ENCODE results near the gene SLC25A24.
"Not testable (repeated sequence)": the region's sequence is repeated elsewhere in the genome, so short reads cannot be mapped to it uniquely, and the experiment has no call there.

Gene SLC25A24

GRCh38 chr1:108199781-108200686 is at the start of gene SLC25A24:
TSS of gene SLC25A24 (minus strand) at chr1:108200343. CDS start at chr1:108200138, 205 bp downstream.
- Histone ChIP-seq H3K9me3 (ENCODE audit: control insufficient read depth in 1 of 2, low read length in 2 of 2) (no peaks in the 10 kb centered on the region), H3K4me1 (ENCODE audit: control insufficient read depth in 1 of 2, insufficient read depth in 2 of 2, low read length in 2 of 2) (peaks cover 9 to 12% of the 10 kb centered on the region in 2 donors), H3K27me3 (ENCODE audit: low read depth, low read length) (no peaks in the 10 kb centered on the region), H3K4me3 (ENCODE audit: low read depth in 1 of 2, low read length in 2 of 2) (peak within 1 kb of the TSS; percentile 88 to 99), H3K36me3 (ENCODE audit: control insufficient read depth in 1 of 2, insufficient read depth in 2 of 2, low read length in 2 of 2) (peaks cover 0 to 2% of the 10 kb centered on the region in 2 donors), H3K27ac (ENCODE audit: low read length) (peak within 1 kb of the TSS; percentile 81)

GRCh38 chr1:108243976-108244375 is 43.8 kb upstream of the SLC25A24 start, which contains the start of gene NBPF4:
TSS of gene NBPF4 (minus strand) at chr1:108244076. CDS start at chr1:108243761, 315 bp downstream.
- H3K9me3 ChIP-seq (ENCODE audit: control insufficient read depth in 1 of 2, low read length in 2 of 2); H3K27me3 ChIP-seq (ENCODE audit: low read depth, low read length); H3K36me3 ChIP-seq (ENCODE audit: control insufficient read depth in 1 of 2, insufficient read depth in 2 of 2, low read length in 2 of 2): not testable (repeated sequence)

GRCh38 chr1:108239426-108239825 is 39.3 kb upstream of the SLC25A24 start:
- not testable (repeated sequence) for H3K27me3 ChIP-seq (ENCODE audit: low read depth, low read length); H3K27ac ChIP-seq (ENCODE audit: low read length); H3K4me1 ChIP-seq (ENCODE audit: control insufficient read depth in 1 of 2, insufficient read depth in 2 of 2, low read length in 2 of 2); H3K4me3 ChIP-seq (ENCODE audit: low read depth in 1 of 2, low read length in 2 of 2); H3K36me3 ChIP-seq (ENCODE audit: control insufficient read depth in 1 of 2, insufficient read depth in 2 of 2, low read length in 2 of 2); H3K9me3 ChIP-seq (ENCODE audit: control insufficient read depth in 1 of 2, low read length in 2 of 2)

More at GRCh38 chr1:108243976-108244375, 43.8 kb upstream of the SLC25A24 start, which contains the start of gene NBPF4:
- H3K27ac ChIP-seq (ENCODE audit: low read length); H3K4me3 ChIP-seq (ENCODE audit: low read depth in 1 of 2, low read length in 2 of 2); H3K4me1 ChIP-seq (ENCODE audit: control insufficient read depth in 1 of 2, insufficient read depth in 2 of 2, low read length in 2 of 2): not testable (repeated sequence)

- not testable (repeated sequence) for H3K4me3 ChIP-seq (ENCODE audit: low read depth in 1 of 2, low read length in 2 of 2); H3K9me3 ChIP-seq (ENCODE audit: control insufficient read depth in 1 of 2, low read length in 2 of 2); H3K36me3 ChIP-seq (ENCODE audit: control insufficient read depth in 1 of 2, insufficient read depth in 2 of 2, low read length in 2 of 2); H3K27me3 ChIP-seq (ENCODE audit: low read depth, low read length); H3K4me1 ChIP-seq (ENCODE audit: control insufficient read depth in 1 of 2, insufficient read depth in 2 of 2, low read length in 2 of 2); H3K27ac ChIP-seq (ENCODE audit: low read length)
Measured at GRCh38 chr1:108235308-108235707, 35.2 kb upstream of the SLC25A24 start.

- H3K4me1 ChIP-seq (ENCODE audit: control insufficient read depth in 1 of 2, insufficient read depth in 2 of 2, low read length in 2 of 2); H3K4me3 ChIP-seq (ENCODE audit: low read depth in 1 of 2, low read length in 2 of 2); H3K36me3 ChIP-seq (ENCODE audit: control insufficient read depth in 1 of 2, insufficient read depth in 2 of 2, low read length in 2 of 2); H3K9me3 ChIP-seq (ENCODE audit: control insufficient read depth in 1 of 2, low read length in 2 of 2); H3K27ac ChIP-seq (ENCODE audit: low read length); H3K27me3 ChIP-seq (ENCODE audit: low read depth, low read length): not testable (repeated sequence)
Measured at GRCh38 chr1:108232183-108232582, 32.0 kb upstream of the SLC25A24 start.

GRCh38 chr1:108229976-108230375 is 29.8 kb upstream of the SLC25A24 start:
- H3K4me1 ChIP-seq (ENCODE audit: control insufficient read depth in 1 of 2, insufficient read depth in 2 of 2, low read length in 2 of 2); H3K9me3 ChIP-seq (ENCODE audit: control insufficient read depth in 1 of 2, low read length in 2 of 2); H3K36me3 ChIP-seq (ENCODE audit: control insufficient read depth in 1 of 2, insufficient read depth in 2 of 2, low read length in 2 of 2); H3K27me3 ChIP-seq (ENCODE audit: low read depth, low read length); H3K27ac ChIP-seq (ENCODE audit: low read length); H3K4me3 ChIP-seq (ENCODE audit: low read depth in 1 of 2, low read length in 2 of 2): not testable (repeated sequence)

GRCh38 chr1:108227772-108228171 is 27.6 kb upstream of the SLC25A24 start:
- H3K9me3 ChIP-seq (ENCODE audit: control insufficient read depth in 1 of 2, low read length in 2 of 2); H3K4me1 ChIP-seq (ENCODE audit: control insufficient read depth in 1 of 2, insufficient read depth in 2 of 2, low read length in 2 of 2); H3K27ac ChIP-seq (ENCODE audit: low read length); H3K36me3 ChIP-seq (ENCODE audit: control insufficient read depth in 1 of 2, insufficient read depth in 2 of 2, low read length in 2 of 2); H3K27me3 ChIP-seq (ENCODE audit: low read depth, low read length); H3K4me3 ChIP-seq (ENCODE audit: low read depth in 1 of 2, low read length in 2 of 2): not testable (repeated sequence)

GRCh38 chr1:108226855-108227254 is 26.7 kb upstream of the SLC25A24 start:
- H3K36me3 ChIP-seq (ENCODE audit: control insufficient read depth in 1 of 2, insufficient read depth in 2 of 2, low read length in 2 of 2); H3K4me3 ChIP-seq (ENCODE audit: low read depth in 1 of 2, low read length in 2 of 2); H3K4me1 ChIP-seq (ENCODE audit: control insufficient read depth in 1 of 2, insufficient read depth in 2 of 2, low read length in 2 of 2); H3K27ac ChIP-seq (ENCODE audit: low read length); H3K27me3 ChIP-seq (ENCODE audit: low read depth, low read length); H3K9me3 ChIP-seq (ENCODE audit: control insufficient read depth in 1 of 2, low read length in 2 of 2): not testable (repeated sequence)

- not testable (repeated sequence) for H3K4me1 ChIP-seq (ENCODE audit: control insufficient read depth in 1 of 2, insufficient read depth in 2 of 2, low read length in 2 of 2); H3K27me3 ChIP-seq (ENCODE audit: low read depth, low read length); H3K4me3 ChIP-seq (ENCODE audit: low read depth in 1 of 2, low read length in 2 of 2); H3K9me3 ChIP-seq (ENCODE audit: control insufficient read depth in 1 of 2, low read length in 2 of 2); H3K36me3 ChIP-seq (ENCODE audit: control insufficient read depth in 1 of 2, insufficient read depth in 2 of 2, low read length in 2 of 2); H3K27ac ChIP-seq (ENCODE audit: low read length)
Measured at GRCh38 chr1:108223226-108223625, 23.1 kb upstream of the SLC25A24 start.

GRCh38 chr1:108217515-108218174 is 17.5 kb upstream of the SLC25A24 start:
- not testable (repeated sequence) for H3K36me3 ChIP-seq (ENCODE audit: control insufficient read depth in 1 of 2, insufficient read depth in 2 of 2, low read length in 2 of 2); H3K4me3 ChIP-seq (ENCODE audit: low read depth in 1 of 2, low read length in 2 of 2); H3K27me3 ChIP-seq (ENCODE audit: low read depth, low read length); H3K4me1 ChIP-seq (ENCODE audit: control insufficient read depth in 1 of 2, insufficient read depth in 2 of 2, low read length in 2 of 2); H3K27ac ChIP-seq (ENCODE audit: low read length); H3K9me3 ChIP-seq (ENCODE audit: control insufficient read depth in 1 of 2, low read length in 2 of 2)

GRCh38 chr1:108217007-108217406 is 16.9 kb upstream of the SLC25A24 start:
- not testable (repeated sequence) for H3K4me3 ChIP-seq (ENCODE audit: low read depth in 1 of 2, low read length in 2 of 2); H3K9me3 ChIP-seq (ENCODE audit: control insufficient read depth in 1 of 2, low read length in 2 of 2); H3K4me1 ChIP-seq (ENCODE audit: control insufficient read depth in 1 of 2, insufficient read depth in 2 of 2, low read length in 2 of 2); H3K36me3 ChIP-seq (ENCODE audit: control insufficient read depth in 1 of 2, insufficient read depth in 2 of 2, low read length in 2 of 2); H3K27me3 ChIP-seq (ENCODE audit: low read depth, low read length); H3K27ac ChIP-seq (ENCODE audit: low read length)

Measured in muscle layer of duodenum (tissue), 2 donors.